GM23338 (cell line): Measurements from ENCODE around the gene HSPB6.

Experiments used
- CREB1 ChIP-seq: fragments of 250-450 bp; sonication (Bioruptor Pico); IDR thresholded peaks from 2 replicates; pipeline ENCODE4 v1.5.0; 2020; ENCODE audit warnings: low read depth, mild to moderate bottlenecking, moderate library complexity
- EZH2 ChIP-seq: fragments of 200-600 bp; sonication (generic); IDR thresholded peaks from one replicate; pipeline ENCODE4 v1.8.0; 2017; ENCODE audit warnings: antibody characterized with exemption, mild to moderate bottlenecking, low read depth; ENCODE audit not compliant: unreplicated experiment
- EZH2phosphoT487 ChIP-seq: fragments of 200-600 bp; sonication (generic); IDR thresholded peaks from one replicate; pipeline ENCODE4 v1.8.1; 2018; ENCODE audit warnings: antibody characterized with exemption; ENCODE audit not compliant: unreplicated experiment
- JUNB ChIP-seq: IDR thresholded peaks from one replicate; pipeline ENCODE4 v1.6.1; 2016; ENCODE audit warnings: antibody characterized with exemption; ENCODE audit not compliant: unreplicated experiment
- NANOG ChIP-seq: IDR thresholded peaks from 2 replicates; pipeline ENCODE4 v1.6.1; 2016; ENCODE audit warnings: antibody characterized with exemption, borderline replicate concordance
- POLR2AphosphoS5 ChIP-seq: IDR thresholded peaks from 2 replicates; pipeline ENCODE4 v1.6.1; 2016; ENCODE audit warnings: antibody characterized with exemption, low read depth
- ZNF114 ChIP-seq: fragments of 250-450 bp; sonication (Bioruptor Pico); IDR thresholded peaks from 2 replicates; pipeline ENCODE4 v1.5.0; 2020; ENCODE audit warnings: mild to moderate bottlenecking, moderate library complexity
- TF ChIP-seq, protein P1 (sequence below), 2 experiments: fragments of 200-600 bp in 1 of 2; sonication (generic) in 1 of 2; conservative IDR thresholded peaks; 2 replicates each; pipeline versions ENCODE4 v1.5.1 to v1.6.1; 2016 to 2017; ENCODE audit warnings: antibody characterized with exemption in 2 of 2, low read depth in 2 of 2, mild to moderate bottlenecking in 2 of 2, moderate library complexity in 1 of 2
- TF ChIP-seq, protein P2 (sequence below): IDR thresholded peaks from one replicate; pipeline ENCODE4 v1.6.1; 2018; ENCODE audit warnings: antibody characterized with exemption; ENCODE audit not compliant: unreplicated experiment
- TF ChIP-seq, protein P3 (sequence below): IDR thresholded peaks from 2 replicates; pipeline ENCODE4 v1.6.1; 2016; ENCODE audit warnings: antibody characterized with exemption

DNA sequence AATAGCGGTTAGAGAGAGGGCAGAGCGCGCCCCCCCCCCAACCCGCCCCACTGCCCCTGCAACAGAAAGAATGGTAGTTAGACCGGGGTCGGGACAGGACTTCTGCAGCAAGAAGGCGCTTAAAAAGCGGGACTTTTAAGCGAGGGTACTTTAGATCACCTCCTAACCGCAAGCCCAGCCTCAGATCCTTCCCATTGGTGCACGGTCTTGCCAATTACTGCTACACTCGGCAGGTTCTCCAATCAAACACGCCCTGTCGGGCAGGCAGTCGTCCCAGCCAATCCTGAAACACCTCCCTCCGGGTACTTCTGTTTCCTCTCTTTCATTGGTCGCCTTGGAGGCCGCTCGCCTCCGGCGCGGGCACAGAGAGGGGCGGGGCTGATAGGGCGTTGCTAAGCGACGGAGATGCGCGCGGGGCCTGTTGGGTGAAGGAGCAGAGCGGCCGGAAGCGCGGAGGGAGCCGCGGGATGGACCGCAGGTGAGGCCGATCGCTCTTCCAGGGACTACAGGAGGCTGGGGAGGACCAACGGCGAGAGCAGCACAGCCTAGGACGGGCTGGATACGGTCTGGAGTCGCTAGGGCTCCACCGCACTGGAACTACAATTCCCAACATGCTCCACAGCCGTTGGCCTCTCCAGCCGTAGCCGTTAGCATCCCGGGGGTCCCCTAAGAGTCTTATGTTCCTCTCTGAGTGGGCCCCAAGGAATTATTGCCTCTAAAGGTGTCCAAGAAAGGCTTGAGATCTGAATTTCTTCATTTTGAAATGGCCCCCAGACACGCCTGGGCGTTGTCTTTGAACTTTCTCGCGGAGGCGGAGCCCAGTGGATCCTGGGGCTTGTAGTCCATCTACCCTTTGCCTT is 1.1 kb upstream of the HSPB6 start, which contains the start of gene PROSER3:
- TF ChIP-seq, protein P1, sequence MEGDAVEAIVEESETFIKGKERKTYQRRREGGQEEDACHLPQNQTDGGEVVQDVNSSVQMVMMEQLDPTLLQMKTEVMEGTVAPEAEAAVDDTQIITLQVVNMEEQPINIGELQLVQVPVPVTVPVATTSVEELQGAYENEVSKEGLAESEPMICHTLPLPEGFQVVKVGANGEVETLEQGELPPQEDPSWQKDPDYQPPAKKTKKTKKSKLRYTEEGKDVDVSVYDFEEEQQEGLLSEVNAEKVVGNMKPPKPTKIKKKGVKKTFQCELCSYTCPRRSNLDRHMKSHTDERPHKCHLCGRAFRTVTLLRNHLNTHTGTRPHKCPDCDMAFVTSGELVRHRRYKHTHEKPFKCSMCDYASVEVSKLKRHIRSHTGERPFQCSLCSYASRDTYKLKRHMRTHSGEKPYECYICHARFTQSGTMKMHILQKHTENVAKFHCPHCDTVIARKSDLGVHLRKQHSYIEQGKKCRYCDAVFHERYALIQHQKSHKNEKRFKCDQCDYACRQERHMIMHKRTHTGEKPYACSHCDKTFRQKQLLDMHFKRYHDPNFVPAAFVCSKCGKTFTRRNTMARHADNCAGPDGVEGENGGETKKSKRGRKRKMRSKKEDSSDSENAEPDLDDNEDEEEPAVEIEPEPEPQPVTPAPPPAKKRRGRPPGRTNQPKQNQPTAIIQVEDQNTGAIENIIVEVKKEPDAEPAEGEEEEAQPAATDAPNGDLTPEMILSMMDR (conservative IDR thresholded peaks at IDR 0.05; ENCODE audit: low read depth in 2 of 2): no peak
- peak; percentile 82 for TF ChIP-seq POLR2AphosphoS5
- TF ChIP-seq, protein P2, sequence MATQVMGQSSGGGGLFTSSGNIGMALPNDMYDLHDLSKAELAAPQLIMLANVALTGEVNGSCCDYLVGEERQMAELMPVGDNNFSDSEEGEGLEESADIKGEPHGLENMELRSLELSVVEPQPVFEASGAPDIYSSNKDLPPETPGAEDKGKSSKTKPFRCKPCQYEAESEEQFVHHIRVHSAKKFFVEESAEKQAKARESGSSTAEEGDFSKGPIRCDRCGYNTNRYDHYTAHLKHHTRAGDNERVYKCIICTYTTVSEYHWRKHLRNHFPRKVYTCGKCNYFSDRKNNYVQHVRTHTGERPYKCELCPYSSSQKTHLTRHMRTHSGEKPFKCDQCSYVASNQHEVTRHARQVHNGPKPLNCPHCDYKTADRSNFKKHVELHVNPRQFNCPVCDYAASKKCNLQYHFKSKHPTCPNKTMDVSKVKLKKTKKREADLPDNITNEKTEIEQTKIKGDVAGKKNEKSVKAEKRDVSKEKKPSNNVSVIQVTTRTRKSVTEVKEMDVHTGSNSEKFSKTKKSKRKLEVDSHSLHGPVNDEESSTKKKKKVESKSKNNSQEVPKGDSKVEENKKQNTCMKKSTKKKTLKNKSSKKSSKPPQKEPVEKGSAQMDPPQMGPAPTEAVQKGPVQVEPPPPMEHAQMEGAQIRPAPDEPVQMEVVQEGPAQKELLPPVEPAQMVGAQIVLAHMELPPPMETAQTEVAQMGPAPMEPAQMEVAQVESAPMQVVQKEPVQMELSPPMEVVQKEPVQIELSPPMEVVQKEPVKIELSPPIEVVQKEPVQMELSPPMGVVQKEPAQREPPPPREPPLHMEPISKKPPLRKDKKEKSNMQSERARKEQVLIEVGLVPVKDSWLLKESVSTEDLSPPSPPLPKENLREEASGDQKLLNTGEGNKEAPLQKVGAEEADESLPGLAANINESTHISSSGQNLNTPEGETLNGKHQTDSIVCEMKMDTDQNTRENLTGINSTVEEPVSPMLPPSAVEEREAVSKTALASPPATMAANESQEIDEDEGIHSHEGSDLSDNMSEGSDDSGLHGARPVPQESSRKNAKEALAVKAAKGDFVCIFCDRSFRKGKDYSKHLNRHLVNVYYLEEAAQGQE: no peak
- no peak for TF ChIP-seq ZNF114 (CRISPR knock-in tag)
- TF ChIP-seq EZH2phosphoT487: no peak
- no peak for TF ChIP-seq EZH2
- TF ChIP-seq, protein P3, sequence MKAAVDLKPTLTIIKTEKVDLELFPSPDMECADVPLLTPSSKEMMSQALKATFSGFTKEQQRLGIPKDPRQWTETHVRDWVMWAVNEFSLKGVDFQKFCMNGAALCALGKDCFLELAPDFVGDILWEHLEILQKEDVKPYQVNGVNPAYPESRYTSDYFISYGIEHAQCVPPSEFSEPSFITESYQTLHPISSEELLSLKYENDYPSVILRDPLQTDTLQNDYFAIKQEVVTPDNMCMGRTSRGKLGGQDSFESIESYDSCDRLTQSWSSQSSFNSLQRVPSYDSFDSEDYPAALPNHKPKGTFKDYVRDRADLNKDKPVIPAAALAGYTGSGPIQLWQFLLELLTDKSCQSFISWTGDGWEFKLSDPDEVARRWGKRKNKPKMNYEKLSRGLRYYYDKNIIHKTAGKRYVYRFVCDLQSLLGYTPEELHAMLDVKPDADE: peak; percentile 73
- peak; percentile 71 for TF ChIP-seq CREB1
- TF ChIP-seq NANOG: no peak
- TF ChIP-seq JUNB: no peak
